ENCODE measurements around the gene CSRNP3. TPM values are rescaled to one million over a fixed set of nuclear protein-coding genes. Genes with fewer than 3 reads are reported as not detected.

Gene CSRNP3
- total and polyA plus RNA-seq, 9 donors: 2.9 to 16.2 (median 6.9) TPM

- Histone ChIP-seq H3K9me3 (no peaks in the 10 kb centered on the region), H3K36me3 (no peaks in the 10 kb centered on the region), H3K4me1 (ENCODE audit: insufficient read depth) (peaks cover 2% of the 10 kb centered on the region), H3K4me3 (no peak overlapping the region), H3K27me3 (peaks cover 4% of the 10 kb centered on the region), H3K27ac (no peak overlapping the region)
- TF ChIP-seq CTCF (IDR thresholded peaks at IDR 0.05) (no peak), EP300 (IDR thresholded peaks at IDR 0.05) (no peak), POLR2A (IDR thresholded peaks at IDR 0.05) (no peak)
- no peak for DNase-seq
- WGBS, 3 donors: 93 to 99% (median 96%) methylated on average over 2 of the region's 2 CpGs
- intact Hi-C loops (cut with DNase I): no loop called here
Measured at GRCh38 chr2:165544897-165545296, 75.4 kb downstream of the CSRNP3 start.

- H3K4me1 ChIP-seq (ENCODE audit: insufficient read depth): no peaks in the 10 kb centered on the region
- intact Hi-C loops (cut with DNase I): no loop called here
- DNase-seq: no peak
- H3K27ac ChIP-seq: no peak overlapping the region
- TF ChIP-seq POLR2A (IDR thresholded peaks at IDR 0.05): no peak
- no peak for TF ChIP-seq CTCF (IDR thresholded peaks at IDR 0.05)
- TF ChIP-seq EP300 (IDR thresholded peaks at IDR 0.05): no peak
- no peaks in the 10 kb centered on the region for H3K36me3 ChIP-seq
- H3K9me3 ChIP-seq: no peaks in the 10 kb centered on the region
- H3K4me3 ChIP-seq: no peak overlapping the region
- H3K27me3 ChIP-seq: peaks cover 4% of the 10 kb centered on the region
Measured at GRCh38 chr2:165547900-165548299, 78.4 kb downstream of the CSRNP3 start.

- no peaks in the 10 kb centered on the region for H3K36me3 ChIP-seq
- H3K27me3 ChIP-seq: peaks cover 4% of the 10 kb centered on the region
- H3K4me3 ChIP-seq: no peak overlapping the region
- H3K27ac ChIP-seq: no peak overlapping the region
- intact Hi-C loops (cut with DNase I): no loop called here
- TF ChIP-seq CTCF (IDR thresholded peaks at IDR 0.05) (no peak), POLR2A (IDR thresholded peaks at IDR 0.05) (no peak), EP300 (IDR thresholded peaks at IDR 0.05) (no peak)
- 47 to 94% (median 83%) methylated on average over 1 of the region's 1 CpG for WGBS, 3 donors
- no peaks in the 10 kb centered on the region for H3K4me1 ChIP-seq (ENCODE audit: insufficient read depth)
- no peak for DNase-seq
- H3K9me3 ChIP-seq: no peaks in the 10 kb centered on the region
Measured at GRCh38 chr2:165549619-165550018, 80.1 kb downstream of the CSRNP3 start.

- TF ChIP-seq POLR2A (IDR thresholded peaks at IDR 0.05) (no peak), EP300 (IDR thresholded peaks at IDR 0.05) (no peak), CTCF (IDR thresholded peaks at IDR 0.05) (no peak)
- DNase-seq: no peak
- peaks cover 5% of the 10 kb centered on the region for H3K4me1 ChIP-seq (ENCODE audit: insufficient read depth)
- intact Hi-C loops (cut with DNase I): no loop called here
- H3K36me3 ChIP-seq: no peaks in the 10 kb centered on the region
- 95 to 99% (median 97%) methylated on average over 2 of the region's 2 CpGs for WGBS, 3 donors
- no peak overlapping the region for H3K27ac ChIP-seq
- no peaks in the 10 kb centered on the region for H3K9me3 ChIP-seq
- H3K4me3 ChIP-seq: no peak overlapping the region
- no peaks in the 10 kb centered on the region for H3K27me3 ChIP-seq
Measured at GRCh38 chr2:165558832-165559231, 89.3 kb downstream of the CSRNP3 start.

Data from ovary (tissue), 9 donors.